ENCODE results near the gene MPP3. TPM values are rescaled to one million over a fixed set of nuclear protein-coding genes. Genes with fewer than 3 reads are reported as not detected.
A peak's percentile ranks its signal among the peaks of the same experiment; 100 is the strongest.

MPP3 gene
- total RNA-seq, 1 donor from 2014 or later, result 6.8 TPM

DNA sequence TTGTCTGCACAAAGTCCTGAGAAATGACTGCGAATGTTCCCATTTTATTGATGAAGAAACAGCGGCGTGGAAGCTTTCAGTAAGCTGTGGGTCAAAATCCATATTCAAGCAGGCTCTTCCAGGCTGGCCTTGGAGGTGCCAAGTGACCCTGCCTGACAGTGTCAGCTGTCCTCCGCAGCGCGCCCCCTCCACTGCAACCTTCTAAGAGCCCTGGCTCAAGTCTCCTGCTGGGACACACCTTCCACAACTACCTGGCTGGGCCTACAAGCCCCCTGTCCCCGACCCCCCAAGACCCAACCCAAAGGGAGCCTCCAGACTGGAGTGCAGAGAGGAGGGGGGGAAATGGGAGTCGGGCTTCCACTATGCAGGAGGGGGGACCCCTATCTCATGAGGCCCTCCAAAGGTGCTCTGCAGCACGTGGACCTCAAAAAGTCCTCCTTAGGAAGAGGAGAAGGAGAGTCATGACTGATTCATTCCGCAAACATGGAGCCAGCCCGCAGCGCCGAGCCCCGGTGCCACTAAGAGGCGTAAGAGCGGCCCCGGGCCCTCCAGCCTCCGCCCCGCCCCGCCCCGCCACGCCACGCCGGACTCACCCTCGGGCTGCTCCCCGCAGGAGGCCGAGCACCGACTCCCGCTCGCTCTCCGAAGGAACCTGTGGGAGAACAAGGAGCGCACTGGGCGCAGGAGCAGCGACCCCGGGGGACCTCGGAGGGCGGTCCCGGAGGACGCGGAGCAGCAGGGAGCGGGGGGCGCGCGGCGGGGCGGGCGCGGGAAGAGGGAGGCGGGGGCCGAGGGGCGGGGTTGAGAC, 574 bp downstream of the MPP3 start:
- DNase-seq, result peak; percentile 34

DNA sequence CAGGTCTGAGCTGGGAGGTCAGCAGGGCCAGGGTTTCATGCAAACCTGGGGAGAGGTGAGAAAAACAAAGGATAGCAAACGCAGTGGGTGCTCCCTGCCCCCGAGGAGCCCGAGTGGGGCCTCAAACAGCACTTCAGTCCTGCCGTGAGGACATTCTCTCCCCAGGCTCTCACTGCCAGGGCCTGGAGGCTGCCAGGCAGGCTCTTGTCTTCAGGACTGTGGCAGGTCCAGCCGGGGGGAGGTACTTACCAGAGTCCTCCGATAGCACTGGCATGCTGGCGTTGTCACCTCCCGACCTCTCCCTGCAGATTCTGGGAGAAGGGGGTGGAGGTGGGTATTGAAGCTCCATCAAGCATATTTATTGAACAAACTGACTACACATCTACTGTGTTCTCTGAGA, 1.3 kb downstream of the MPP3 start:
- DNase-seq, result no peak

DNA sequence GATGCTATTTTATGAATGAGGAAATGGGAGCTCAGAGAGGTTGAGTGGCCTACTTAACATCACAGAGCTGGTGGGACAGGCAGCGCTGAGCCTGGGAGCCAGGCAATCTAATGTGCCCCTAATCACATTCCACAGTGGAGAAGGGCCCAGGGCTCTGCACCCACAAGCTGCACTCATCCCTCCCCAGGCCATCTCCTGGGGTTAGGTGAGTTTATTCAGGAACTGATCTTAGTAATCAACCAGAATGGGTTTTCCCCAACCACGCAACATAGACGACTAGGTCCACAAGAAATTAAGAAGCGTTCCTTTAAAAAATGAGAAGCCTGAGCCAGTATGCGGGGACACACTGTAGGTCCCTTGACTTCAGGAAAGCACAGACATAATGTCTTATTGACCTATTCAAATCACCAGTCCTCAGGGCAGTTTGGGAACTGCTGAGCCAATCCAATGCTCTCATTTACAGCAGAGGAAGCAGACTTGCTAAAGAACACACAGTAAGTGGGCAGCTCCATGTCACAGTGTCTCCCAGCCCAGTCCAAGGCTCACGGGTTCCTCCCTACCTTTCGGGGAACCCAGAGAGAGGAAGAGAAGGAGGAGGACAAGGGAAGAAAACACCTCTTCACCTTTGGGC, 2.3 kb downstream of the MPP3 start:
- DNase-seq, result no peak

DNA sequence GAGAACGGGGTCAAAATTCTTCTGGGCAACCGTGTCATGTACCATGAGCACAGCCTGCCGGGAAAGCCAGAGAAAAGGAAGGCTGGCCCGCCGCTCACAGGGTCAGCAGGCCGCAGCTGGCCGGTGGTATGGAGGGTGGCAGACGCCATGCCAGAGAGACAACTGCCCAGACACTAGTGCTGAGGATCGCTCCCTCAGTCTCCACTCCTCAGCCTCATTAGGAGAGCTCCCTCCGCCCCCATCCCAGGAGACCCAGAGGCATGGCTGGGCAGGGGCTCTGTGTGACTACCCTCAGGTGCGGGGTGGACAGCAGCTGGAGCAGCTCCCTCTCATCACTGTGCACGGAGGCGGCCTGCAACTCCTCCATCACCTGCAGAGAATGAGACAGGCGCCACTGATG, 3.2 kb downstream of the MPP3 start:
- no peak for DNase-seq

DNA sequence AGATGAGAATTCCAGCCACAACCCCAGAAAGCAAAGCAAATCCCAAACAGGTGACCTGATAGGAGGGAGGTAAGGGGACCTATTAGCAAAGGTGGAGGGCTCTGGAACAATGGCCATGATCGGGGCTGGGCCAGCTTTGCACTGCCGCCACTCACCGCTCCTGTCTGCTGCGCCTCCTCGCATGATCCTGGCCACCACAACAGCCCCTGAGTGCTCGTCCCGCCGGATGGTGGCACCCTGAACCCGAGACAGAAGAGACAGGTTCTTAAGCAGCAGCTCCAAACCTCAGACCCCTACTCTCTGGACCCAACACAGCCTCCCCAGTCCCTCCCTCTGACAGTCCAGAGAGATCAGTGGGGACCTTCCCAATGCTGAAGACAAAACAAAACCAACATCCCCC, 5.3 kb downstream of the MPP3 start:
- no peak for DNase-seq

DNA sequence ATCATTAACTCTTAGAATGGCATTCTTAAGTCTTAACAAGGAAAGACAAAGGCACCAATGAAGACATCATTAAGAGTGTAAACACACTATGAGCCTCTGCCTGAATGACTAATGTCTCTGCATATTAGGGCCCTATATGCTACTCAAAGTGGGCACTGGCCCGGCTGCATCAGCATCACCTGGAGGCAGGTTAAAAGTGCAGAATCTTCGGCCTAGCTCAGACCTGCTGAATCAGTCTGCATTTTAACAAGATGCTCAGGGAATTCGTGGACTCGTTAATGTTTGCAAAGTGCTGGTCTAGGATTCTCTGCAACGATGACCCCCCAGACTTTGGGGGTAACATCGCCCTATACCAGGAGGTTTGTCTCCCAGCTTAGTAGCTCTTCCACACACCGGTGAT, 6.7 kb downstream of the MPP3 start:
- no peak for DNase-seq

DNA sequence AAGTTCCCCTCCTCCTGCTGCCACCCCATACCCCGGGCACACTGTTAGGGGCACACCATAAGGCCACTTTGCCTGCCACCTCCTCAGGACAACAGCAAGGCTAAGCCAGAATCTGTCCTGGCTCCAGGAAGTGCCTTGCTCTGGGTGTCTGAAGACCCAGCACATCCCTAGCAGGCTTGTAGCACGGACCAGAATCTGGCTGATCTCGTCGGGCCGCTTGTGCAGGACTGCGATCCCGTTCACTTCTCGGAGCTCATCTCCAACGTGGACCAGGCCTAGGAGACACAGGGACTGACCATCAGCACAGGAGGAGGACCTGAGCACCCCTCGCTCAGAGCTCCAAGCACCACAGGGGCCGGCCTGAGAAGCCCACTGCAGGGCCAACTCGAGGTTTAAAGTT, 7.4 kb downstream of the MPP3 start:
- DNase-seq, result no peak

DNA sequence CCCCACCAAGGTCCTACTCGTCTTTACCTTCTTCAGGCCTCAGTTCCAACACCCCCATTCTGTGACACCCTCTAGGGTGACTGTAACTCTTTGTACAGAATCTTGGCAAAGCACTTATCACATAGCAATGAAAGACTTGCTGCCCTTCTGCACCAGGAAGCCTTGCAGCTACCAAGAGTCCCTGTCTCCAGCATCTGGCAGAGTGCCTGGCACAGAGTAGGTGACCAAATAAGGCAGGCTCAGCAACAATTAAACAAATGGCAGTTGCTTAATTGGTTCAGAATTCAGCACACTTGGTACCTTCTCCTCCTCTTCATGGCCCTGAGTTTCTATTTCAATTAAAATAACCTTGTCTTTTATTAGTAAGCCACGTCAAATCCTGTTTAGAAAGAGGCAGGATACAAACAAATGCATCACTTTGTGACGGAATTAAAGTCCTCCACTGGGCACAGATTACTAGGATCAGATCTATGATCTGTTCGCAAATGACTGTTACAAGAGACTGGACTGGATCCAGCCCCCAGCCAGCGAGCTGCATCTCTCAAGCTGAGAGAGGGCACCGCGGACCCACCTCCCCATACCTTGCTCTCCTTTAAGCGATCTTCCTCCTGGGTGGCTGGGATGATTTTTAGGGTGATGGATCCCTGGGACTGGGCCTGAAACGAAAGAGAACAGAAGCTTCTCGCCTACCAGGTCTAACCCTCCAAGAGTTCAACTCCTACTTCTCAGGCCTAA, 9.4 kb downstream of the MPP3 start:
- no peak for DNase-seq

DNA sequence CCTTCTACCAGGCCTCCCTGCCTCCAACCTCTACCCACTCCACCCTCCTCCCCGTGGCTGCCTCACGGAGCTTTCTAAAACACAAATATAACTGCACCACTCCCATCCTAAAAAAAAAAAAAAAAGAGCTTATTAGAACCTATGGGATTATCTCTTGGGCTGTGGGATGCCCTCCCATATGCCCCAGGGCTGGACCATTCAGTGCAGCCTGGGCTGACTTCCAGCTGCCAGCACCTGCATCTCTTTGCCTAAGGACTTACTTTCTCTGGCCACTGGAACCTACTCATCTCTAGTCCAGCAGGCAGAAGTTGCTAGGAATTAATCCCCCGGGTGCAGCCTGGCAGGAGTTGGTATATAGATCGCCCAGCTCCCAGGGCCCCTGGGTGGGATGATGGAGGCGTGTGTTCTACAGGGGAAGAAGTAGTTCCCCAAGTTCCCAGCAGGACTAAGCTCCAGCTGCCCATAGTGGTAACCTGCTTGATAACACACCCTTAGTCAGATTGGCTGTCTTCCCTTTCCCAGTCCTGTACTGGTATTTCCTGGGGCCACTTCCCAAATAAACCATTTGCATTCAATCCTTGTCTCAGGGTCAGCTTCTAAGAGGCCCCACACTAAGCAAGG, 10.3 kb downstream of the MPP3 start:
- DNase-seq, result no peak

DNA sequence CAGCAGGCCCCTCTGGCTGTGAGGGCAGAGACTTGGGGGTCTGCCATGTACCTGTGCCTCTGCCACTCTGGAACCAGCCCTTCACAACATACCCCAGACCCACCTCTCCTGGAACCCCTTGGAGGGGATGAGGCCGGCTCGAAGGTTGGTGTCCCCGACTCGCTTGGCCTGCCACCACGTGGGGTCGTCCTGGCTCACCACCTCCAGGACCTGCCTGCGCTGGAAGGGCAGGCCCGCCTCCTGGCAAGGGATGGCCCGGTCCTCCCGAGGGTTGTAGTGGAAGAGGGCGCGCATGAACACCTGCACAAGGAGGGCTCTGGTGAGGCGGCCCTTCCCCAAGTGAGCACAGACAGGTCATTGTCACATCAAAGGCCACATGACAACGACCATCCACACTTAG, 12.2 kb downstream of the MPP3 start:
- no peak for DNase-seq

DNA sequence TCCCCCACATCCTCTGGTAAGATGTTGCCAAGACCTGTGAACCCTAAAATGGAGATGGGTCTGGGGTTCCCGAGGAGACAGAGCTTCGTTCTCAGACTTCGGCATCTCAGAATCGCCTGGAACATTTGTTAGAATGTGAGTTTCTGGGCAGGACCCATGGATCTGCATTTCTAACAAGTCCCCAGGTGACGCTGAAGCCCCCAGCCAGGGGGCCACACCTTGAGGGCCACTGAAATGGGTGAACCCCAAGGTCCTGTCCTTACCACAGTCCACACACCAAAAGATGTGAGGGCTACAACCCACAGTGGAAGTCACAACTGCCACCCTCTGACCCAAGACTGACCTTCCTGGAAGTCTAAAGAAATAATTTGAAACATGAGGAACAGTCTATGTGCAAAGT, 14.0 kb downstream of the MPP3 start:
- DNase-seq, result no peak

DNA sequence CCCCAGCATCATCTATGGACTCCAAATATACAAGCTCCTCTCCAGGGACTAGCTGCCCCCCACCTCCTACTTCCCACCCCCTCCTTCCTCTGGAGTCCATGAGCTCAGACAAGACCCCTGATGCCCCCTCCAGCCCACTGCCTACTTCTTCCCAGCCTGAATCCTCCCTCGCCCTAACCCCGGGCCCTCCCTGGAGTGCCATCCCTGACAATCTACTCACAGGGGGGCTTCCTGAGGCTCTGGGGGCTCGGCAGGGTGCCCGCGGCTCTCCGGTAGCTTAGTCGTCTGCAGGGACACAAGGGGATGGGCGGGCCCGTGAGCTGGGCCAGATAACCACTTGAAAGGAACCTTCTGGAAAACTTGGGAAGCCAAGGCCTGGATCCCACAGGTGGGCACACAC, 15.1 kb downstream of the MPP3 start:
- no peak for DNase-seq

DNA sequence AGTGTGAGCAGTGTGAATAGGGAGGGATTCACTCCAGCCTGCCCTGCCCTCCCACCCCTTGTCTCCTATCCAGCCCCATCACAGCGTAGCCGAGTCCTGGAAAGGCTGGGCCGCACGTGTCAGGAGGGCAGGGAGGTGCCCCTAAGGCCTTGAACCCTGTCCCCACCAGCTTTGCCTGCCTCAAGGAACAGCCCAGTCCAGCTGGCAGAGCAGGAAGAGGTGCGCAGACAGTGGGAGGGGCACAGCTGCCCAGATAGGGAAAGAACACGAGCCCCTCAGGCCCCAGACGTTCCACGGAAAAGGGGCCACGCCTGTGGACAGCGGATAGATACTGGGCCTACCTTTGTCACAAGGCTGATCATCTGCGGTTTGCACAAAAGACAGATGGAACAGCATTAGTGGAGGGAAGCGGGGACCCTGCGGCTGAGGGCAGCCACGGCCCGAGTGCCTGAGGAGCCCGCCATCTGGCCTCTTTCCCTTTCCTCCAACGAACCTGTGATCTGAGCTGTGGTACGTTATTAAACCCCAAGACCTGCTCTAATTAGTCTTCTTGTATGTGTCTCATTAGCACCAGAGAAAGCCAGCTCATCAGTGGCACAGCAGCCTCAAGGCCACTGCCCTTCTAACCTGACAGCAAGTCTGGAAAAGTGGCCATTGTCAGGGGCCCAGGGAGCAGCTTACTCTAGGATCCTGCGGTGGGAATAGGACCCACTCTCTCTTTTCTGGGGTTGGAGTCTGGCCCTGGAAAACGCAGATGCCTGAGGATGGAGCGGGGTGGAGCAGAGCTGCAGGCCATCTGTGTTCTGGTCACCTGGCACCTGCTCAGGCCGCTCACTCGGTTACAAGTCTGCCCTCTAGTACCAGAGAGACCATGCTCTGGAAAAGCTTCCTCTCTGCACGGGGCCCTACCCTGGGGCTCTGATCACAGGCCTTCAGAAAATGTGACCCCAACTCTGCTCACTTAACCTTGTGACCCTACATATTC, 16.3 kb downstream of the MPP3 start:
- no peak for DNase-seq

DNA sequence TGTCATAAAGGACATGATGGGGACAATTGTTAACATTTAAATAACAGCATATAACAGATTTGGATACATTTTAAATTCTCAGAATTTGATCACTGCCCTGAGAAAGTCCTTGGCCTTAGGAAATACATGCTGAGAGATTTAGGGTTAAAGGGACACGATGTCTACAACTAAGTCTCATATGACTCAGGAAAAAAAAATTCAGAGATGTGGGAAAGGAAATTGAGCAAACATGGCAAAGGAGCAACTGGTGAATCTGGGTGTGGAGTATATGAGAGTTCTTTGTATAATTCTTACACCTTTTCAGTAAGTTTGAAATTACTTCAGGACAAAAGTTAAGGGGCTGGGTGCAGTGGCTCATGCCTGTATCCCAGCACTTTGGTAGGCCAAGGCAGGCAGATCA, 18.2 kb downstream of the MPP3 start:
- DNase-seq, result no peak

DNA sequence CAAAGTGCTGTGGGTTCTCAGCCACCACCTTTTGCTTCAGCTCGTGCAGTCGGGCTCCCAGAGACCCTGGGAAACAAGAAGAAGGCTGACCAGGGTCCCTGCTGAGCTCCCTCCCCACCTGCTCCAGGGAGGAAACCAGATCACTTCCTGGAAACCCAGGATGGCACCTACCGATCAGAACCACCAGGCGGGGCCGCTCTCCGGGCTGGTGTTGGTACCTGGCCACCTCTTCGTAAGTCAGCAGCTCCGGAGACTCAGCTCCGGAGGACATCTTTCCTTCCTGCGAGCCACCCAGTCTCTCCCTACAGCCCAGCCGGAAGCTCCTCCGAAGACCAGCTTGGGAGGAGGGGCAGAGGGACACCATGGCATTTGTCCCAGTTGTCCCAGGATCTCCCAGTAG, 18.9 kb downstream of the MPP3 start:
- DNase-seq, result no peak

DNA sequence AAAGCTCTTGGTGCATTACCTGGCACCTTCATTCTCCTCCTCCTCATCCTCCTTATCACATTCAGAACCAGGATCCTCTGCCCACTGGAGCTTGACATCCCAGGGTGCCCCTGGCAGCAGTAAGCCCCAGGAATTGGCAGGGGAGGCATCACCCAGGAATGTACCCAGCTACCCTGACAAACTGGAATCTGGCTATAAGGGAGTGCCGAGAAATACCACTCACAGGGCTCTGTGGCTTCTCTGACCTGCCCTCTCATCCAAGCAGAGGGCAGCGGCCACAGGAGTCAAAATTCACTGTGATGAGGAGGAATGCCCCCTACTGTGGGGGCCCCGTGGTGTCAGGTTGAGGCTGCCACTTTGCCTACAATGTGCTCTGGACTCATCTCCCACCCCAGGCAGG, 19.6 kb downstream of the MPP3 start:
- DNase-seq, result no peak

DNA sequence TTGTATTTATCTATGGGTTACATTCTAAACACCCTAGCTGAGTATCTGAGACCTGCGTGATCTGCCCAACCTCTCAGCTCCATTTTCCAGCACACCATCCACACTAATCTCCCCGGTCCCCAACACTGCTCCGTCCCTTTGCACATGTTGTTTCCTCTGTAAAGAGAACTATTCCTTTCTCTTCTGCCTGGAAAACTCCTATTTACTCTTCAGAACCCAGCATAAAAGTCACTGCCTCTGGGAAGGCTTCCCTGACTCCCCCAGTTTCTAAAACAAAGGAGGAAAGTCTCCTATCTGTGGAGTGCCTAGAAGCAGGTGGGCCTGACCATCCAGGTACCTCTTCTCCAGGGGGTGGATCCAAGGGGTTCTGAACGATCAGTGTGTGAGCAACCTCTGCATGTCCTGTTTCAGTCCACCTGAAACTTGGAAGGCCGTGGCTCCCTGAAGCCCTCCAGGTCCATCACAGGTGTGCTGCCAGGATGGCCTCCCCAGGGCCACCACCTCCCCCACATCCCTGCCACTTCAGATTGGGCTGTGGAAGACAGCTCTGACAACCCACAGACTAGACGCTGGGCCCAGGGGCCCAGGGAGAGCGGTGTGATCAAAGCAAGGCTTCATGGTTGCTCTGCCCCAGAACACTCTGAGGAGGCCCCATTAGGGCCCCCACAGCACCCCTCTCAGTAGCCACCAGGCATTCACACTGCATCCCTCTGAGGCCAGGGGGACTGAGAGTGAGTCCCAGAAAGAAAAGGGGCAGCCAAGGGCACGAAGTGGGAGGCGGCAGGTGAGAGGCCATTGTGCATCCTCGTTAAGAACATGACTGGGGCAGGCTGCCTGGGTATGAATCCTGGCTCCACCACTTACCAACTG, 20.3 kb downstream of the MPP3 start:
- no peak for DNase-seq

DNA sequence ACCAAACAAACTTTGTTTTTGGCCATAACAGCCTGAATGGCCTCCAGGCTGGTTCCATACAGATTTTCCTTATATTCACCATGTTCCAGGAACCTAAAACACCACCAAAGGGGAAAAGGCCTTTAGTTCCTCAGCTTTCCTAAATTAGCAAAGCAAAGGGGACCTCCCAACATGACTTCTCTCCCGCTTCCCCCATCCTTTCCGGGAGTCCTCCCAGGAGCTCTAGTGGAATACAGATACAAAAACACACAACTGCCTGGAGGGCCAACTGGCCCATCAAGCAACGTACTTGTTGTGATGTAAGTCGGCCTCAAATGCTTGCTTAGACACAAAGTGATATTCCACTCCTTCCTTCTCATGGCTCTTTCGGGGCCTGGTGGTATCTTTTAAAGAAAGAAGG, 22.1 kb downstream of the MPP3 start:
- no peak for DNase-seq

DNA sequence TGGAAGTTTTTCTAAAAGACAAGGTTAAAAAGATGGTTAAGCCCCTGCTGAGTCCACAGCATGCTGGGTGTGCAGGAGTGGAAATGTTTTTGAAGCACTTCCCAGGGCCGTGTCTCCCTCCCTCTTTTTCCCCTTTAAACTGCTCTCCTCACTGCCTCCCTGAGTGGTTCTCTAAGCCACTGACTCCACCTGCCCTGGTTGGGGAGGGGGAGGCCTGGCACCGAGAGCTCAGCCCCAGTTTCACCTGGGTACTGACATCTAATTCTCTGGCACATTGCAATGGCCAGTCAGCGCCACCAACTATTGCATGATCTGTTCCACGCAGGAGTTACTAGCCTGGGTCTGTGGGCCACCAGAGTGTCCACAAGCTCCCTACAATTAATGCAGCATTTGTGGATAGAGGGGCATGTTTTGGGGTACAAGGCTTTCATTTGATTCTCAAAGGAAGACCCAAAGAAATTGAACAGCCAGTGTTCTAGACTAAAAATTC, 22.7 kb downstream of the MPP3 start:
- no peak for DNase-seq

DNA sequence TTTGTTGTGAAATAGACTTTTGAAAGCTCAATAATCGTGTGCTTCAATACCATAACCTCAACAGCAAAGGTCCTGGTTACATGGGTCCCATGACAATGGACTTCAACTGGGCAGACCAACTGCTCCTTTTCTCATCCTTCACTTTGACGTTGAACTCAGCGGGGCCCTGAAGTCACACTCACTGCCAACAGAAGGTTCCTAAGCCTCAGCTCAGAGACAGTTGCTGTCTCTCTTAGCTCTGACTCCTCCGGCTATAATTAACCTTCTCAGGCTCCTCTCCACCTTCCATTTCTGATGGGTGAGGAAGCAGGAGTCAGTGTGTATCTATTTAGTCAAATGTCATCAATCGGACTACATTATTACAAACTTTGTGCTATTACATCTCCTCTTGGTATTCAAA, 23.8 kb downstream of the MPP3 start:
- peak; percentile 31 for DNase-seq

DNA sequence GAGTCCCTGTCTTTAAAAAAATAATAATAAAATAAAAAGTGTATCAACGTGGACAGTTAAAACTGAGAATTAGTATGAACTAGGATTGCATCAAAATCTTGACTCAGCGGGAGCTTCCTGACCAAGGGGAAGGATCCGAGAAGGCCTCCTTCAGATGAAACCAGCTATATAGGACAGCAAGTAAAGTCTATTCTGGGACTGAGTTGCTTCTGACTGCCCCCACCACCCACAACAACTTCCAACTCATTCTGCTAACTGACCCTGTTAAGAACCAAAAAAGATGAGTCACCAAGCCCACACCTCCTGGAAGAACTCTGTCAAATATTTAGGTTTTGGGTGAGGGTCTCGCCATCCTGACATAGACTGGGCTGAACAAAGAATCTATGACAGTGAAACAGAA, 24.9 kb downstream of the MPP3 start:
- DNase-seq, result no peak
